ENCODE data around the gene ACER2. TPM values are rescaled to one million over a fixed set of nuclear protein-coding genes. Genes with fewer than 3 reads are reported as not detected.
"Not testable (repeated sequence)": the region's sequence is repeated elsewhere in the genome, so short reads cannot be mapped to it uniquely, and the experiment has no call there.

ACER2 gene
- total RNA-seq, 2 experiments from 2014 or later, result 2.9 to 3.9 TPM

- Mint-ChIP-seq H3K36me3 (peaks cover 1% of the 10 kb centered on the region), H3K4me3 (no peak overlapping the region), H3K4me1 (peaks cover 8% of the 10 kb centered on the region), H3K9me3 (no peaks in the 10 kb centered on the region), H3K27me3 (peaks cover 18% of the 10 kb centered on the region), H3K27ac (no peak overlapping the region)
- POLR2A ChIA-PET, result no interaction called here
- ATAC-seq (ENCODE audit: low read depth) (no peak), DNase-seq (no peak)
These were observed 22.9 kb upstream of the ACER2 start for GRCh38 chr9:19385786-19386501.

- no peak for ATAC-seq (ENCODE audit: low read depth)
- no peak for DNase-seq
- POLR2A ChIA-PET, result no interaction called here
- no peaks in the 10 kb centered on the region for H3K9me3 Mint-ChIP-seq
- peaks cover 1% of the 10 kb centered on the region for H3K36me3 Mint-ChIP-seq
- H3K27ac Mint-ChIP-seq, result no peak overlapping the region
- peaks cover 4% of the 10 kb centered on the region for H3K4me1 Mint-ChIP-seq
- H3K27me3 Mint-ChIP-seq, result peaks cover 20% of the 10 kb centered on the region
- no peak overlapping the region for H3K4me3 Mint-ChIP-seq
These were observed 22.2 kb upstream of the ACER2 start for GRCh38 chr9:19386502-19387044.

DNA sequence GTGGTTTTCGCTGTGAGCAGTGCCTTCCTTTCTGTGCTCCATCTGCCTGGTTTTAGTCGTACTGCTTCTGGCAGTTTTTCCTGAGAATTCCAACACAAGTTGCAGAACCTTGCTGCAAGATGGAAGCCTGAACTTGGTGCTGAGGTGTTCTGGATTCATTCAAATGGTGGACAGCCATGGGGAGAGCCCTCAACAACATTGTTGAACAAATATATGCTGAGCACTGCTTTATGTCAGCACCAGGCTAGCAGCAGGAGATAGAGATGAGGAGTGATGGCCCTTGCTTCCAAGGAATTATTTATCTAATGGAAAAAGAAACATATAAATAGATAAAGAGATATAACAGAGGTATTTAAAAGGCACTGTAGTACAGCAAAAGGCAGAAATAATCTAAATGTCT lies 21.5 kb upstream of the ACER2 start:
- Mint-ChIP-seq H3K27ac (no peak overlapping the region), H3K4me3 (no peak overlapping the region), H3K36me3 (no peaks in the 10 kb centered on the region), H3K4me1 (peaks cover 2% of the 10 kb centered on the region), H3K27me3 (peaks cover 20% of the 10 kb centered on the region), H3K9me3 (no peaks in the 10 kb centered on the region)
- no peak for ATAC-seq (ENCODE audit: low read depth)
- POLR2A ChIA-PET, result no interaction called here
- DNase-seq, result no peak

GRCh38 chr9:19389539-19389938 lies 19.3 kb upstream of the ACER2 start:
- DNase-seq; H3K27ac Mint-ChIP-seq; H3K9me3 Mint-ChIP-seq; H3K4me3 Mint-ChIP-seq; ATAC-seq (ENCODE audit: low read depth); POLR2A ChIA-PET; H3K4me1 Mint-ChIP-seq; H3K36me3 Mint-ChIP-seq: not testable (repeated sequence)
- H3K27me3 Mint-ChIP-seq, result peaks cover 22% of the 10 kb centered on the region

- peaks cover 7% of the 10 kb centered on the region for H3K4me1 Mint-ChIP-seq
- H3K27me3 Mint-ChIP-seq, result peaks cover 8% of the 10 kb centered on the region
- ATAC-seq (ENCODE audit: low read depth) (no peak), DNase-seq (no peak)
- H3K4me3 Mint-ChIP-seq, result no peak overlapping the region
- POLR2A ChIA-PET, result interaction anchor here (1.4 kb wide), 1 partner anchor 18 kb away, joined by 4 read pairs; the partner anchor contains the start of gene RPS6
- no peaks in the 10 kb centered on the region for H3K9me3 Mint-ChIP-seq
- H3K36me3 Mint-ChIP-seq, result peaks cover 3% of the 10 kb centered on the region
- no peak overlapping the region for H3K27ac Mint-ChIP-seq
These were observed 11.0 kb upstream of the ACER2 start for GRCh38 chr9:19397845-19398244.

DNA sequence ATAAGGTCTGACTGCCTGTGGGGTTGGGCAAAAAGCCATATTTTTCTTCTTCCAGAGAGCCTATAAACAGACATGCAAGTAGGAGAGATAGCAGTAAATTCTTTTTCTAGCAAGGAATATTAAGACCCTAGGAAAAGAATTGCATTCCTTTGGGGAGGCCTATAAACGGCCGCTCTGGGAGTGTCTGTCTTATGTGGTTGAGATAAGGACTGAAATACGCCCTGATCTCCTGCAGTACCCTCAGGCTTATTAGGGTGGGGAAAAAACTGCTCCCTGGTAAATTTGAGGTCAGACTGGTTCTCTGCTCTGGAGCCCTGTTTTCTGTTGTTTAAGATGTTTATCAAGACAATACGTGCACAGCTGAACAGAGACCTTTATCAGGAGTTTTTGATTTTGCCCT lies 5.6 kb upstream of the ACER2 start:
- H3K9me3 Mint-ChIP-seq; ATAC-seq (ENCODE audit: low read depth); H3K27ac Mint-ChIP-seq; H3K4me1 Mint-ChIP-seq; H3K4me3 Mint-ChIP-seq; POLR2A ChIA-PET; H3K36me3 Mint-ChIP-seq; DNase-seq: not testable (repeated sequence)
- H3K27me3 Mint-ChIP-seq, result peaks cover 18% of the 10 kb centered on the region

GRCh38 chr9:19404283-19405075 lies 4.3 kb upstream of the ACER2 start:
- peaks cover 3% of the 10 kb centered on the region for H3K36me3 Mint-ChIP-seq
- H3K27me3 Mint-ChIP-seq, result peaks cover 18% of the 10 kb centered on the region
- peaks cover 4% of the 10 kb centered on the region for H3K9me3 Mint-ChIP-seq
- peaks cover 6% of the 10 kb centered on the region for H3K4me1 Mint-ChIP-seq
- H3K4me3 Mint-ChIP-seq, result no peak overlapping the region
- H3K27ac Mint-ChIP-seq, result no peak overlapping the region
- POLR2A ChIA-PET, result interaction anchor here (1.2 kb wide), 1 partner anchor 26 kb away, joined by 3 read pairs; no protein-coding TSS in a partner anchor
- ATAC-seq (ENCODE audit: low read depth) (no peak), DNase-seq (no peak)

DNA sequence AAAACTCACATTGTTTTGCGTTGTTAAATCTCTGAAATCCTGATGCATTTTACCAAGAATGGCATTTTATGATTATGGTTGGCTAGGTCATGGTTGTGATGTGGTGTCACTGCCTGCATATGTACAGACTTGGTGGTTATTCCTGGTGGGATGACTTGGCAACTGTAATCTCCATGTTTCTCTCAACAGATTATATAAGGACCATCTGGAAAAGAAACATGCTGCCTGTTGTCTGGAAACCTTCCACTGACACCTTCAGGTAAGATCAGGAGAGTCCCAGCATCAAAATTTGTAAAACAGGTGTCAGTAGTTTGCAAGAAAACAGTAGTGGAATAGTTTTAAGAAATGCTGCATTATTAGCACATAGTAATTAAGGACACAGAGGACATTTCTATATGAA lies 3.0 kb upstream of the ACER2 start:
- no peak overlapping the region for H3K27ac Mint-ChIP-seq
- H3K4me1 Mint-ChIP-seq, result peaks cover 13% of the 10 kb centered on the region
- no peak for ATAC-seq (ENCODE audit: low read depth)
- H3K4me3 Mint-ChIP-seq, result no peak overlapping the region
- peaks cover 16% of the 10 kb centered on the region for H3K27me3 Mint-ChIP-seq
- peaks cover 3% of the 10 kb centered on the region for H3K36me3 Mint-ChIP-seq
- no peak for DNase-seq
- POLR2A ChIA-PET, result interaction anchor here (0.6 to 1.2 kb wide), 2 partner anchors 28 to 330 kb away, joined by 3 read pairs; no protein-coding TSS in a partner anchor
- peaks cover 4% of the 10 kb centered on the region for H3K9me3 Mint-ChIP-seq

DNA sequence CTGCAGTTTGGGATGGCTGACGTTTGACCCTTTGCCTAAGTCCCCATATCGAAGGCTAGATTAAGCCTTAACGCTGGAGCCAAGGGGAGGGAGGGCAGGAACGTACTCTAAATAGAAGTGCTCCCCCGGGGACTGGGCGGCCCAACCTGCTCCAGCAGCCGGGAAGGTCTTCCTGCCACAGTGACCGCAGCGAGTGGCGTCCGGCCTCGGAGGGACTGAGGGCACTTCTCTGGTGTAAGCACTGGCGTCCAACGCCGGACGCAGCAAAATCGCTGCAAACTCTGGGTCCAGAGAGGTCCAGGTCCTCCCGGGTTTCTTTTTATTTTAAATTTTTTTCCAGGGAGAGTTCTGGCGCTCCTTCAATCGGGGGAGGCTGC lies 505 bp upstream of the ACER2 start:
- ATAC-seq (ENCODE audit: low read depth), result peak; percentile 10
- no peak for DNase-seq
- Mint-ChIP-seq H3K9me3 (peaks cover 4% of the 10 kb centered on the region), H3K4me1 (peaks cover 15% of the 10 kb centered on the region), H3K27ac (no peak overlapping the region), H3K36me3 (no peaks in the 10 kb centered on the region), H3K4me3 (peak overlapping the region; percentile 93), H3K27me3 (peaks cover 15% of the 10 kb centered on the region)
- POLR2A ChIA-PET, result interaction anchor here (0.7 kb wide), 1 partner anchor 280 kb away, joined by 3 read pairs; no protein-coding TSS in a partner anchor

GRCh38 chr9:19409401-19410194 lies 789 bp downstream of the ACER2 start:
- Mint-ChIP-seq H3K27ac (peak overlapping the region; percentile 82), H3K4me3 (peak overlapping the region; percentile 93), H3K27me3 (peaks cover 15% of the 10 kb centered on the region), H3K4me1 (peaks cover 15% of the 10 kb centered on the region), H3K9me3 (no peaks in the 10 kb centered on the region), H3K36me3 (no peaks in the 10 kb centered on the region)
- DNase-seq, result peak; percentile 34
- ATAC-seq (ENCODE audit: low read depth), result no peak
- POLR2A ChIA-PET, result interaction anchor here (0.6 to 1.3 kb wide), 2 partner anchors 30 to 34 kb away, joined by 5 to 9 read pairs; partner anchors contain the start of gene RPS6

- Mint-ChIP-seq H3K4me3 (peak overlapping the region; percentile 93), H3K4me1 (peaks cover 15% of the 10 kb centered on the region), H3K9me3 (no peaks in the 10 kb centered on the region), H3K36me3 (no peaks in the 10 kb centered on the region), H3K27ac (no peak overlapping the region), H3K27me3 (peaks cover 15% of the 10 kb centered on the region)
- POLR2A ChIA-PET, result interaction anchor here (0.6 kb wide), 1 partner anchor 31 kb away, joined by 3 read pairs; no protein-coding TSS in a partner anchor
- DNase-seq (no peak), ATAC-seq (ENCODE audit: low read depth) (no peak)
These were observed 1.3 kb downstream of the ACER2 start for GRCh38 chr9:19410195-19410503.

GRCh38 chr9:19410594-19410993 lies 1.8 kb downstream of the ACER2 start:
- Mint-ChIP-seq H3K36me3 (no peaks in the 10 kb centered on the region), H3K4me1 (peaks cover 15% of the 10 kb centered on the region), H3K4me3 (no peak overlapping the region)

DNA sequence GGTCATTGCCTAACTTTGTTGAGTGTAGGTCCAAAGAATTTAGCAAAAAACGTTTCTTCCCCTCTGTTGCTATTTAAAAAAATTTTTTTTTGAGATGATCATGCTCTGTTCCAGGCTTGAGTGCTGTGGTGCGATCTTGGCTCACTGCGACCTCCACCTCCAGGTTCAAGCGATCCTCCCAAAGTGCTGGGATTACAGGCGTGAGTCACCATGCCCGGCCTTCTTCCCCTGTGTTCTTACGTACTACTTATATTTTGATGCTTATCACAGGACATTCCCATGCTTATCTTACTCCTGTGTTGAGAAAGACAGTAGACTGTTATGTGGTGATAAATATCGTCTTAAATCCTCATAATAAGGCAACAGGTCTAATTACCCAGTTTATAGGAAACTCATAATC lies 2.5 kb downstream of the ACER2 start:
- Mint-ChIP-seq H3K4me1 (peaks cover 15% of the 10 kb centered on the region), H3K27ac (no peak overlapping the region), H3K9me3 (peaks cover 5% of the 10 kb centered on the region), H3K36me3 (peaks cover 3% of the 10 kb centered on the region), H3K4me3 (no peak overlapping the region), H3K27me3 (peaks cover 15% of the 10 kb centered on the region)
- ATAC-seq (ENCODE audit: low read depth) (no peak), DNase-seq (no peak)
- POLR2A ChIA-PET, result no interaction called here

More at GRCh38 chr9:19410594-19410993, 1.8 kb downstream of the ACER2 start:
- POLR2A ChIA-PET, result interaction anchor here (0.6 kb wide), 1 partner anchor 32 kb away, joined by 3 read pairs; no protein-coding TSS in a partner anchor
- peaks cover under 1% of the 10 kb centered on the region for H3K9me3 Mint-ChIP-seq
- peaks cover 15% of the 10 kb centered on the region for H3K27me3 Mint-ChIP-seq
- no peak for DNase-seq
- no peak overlapping the region for H3K27ac Mint-ChIP-seq
- ATAC-seq (ENCODE audit: low read depth), result no peak

All from activated naive CD8-positive, alpha-beta T cell treated with anti-CD3 and anti-CD28 coated beads, Interleukin-2, amount 10 ng/mL, durations not matched to agents 7 days and 5 days (primary cell).